H1 (cell line): Measurements from ENCODE around the gene PAQR5. TPM values are rescaled to one million over a fixed set of nuclear protein-coding genes. Genes with fewer than 3 reads are reported as not detected.

ENCODE experiments used
- GABPA ChIP-seq: IDR thresholded peaks from 2 replicates; pipeline ENCODE4 v1.6.1; 2011; ENCODE audit warnings: mild to moderate bottlenecking, low read length, moderate library complexity, borderline replicate concordance; ENCODE audit not compliant: insufficient read depth
- MAX ChIP-seq: IDR thresholded peaks from 2 replicates; pipeline ENCODE4 v1.6.1; 2012; ENCODE audit warnings: inconsistent platforms
- TCF12 ChIP-seq: IDR thresholded peaks from 2 replicates; pipeline ENCODE4 v1.6.1; 2011; ENCODE audit warnings: low read depth, mild to moderate bottlenecking, low read length
- polyA plus RNA-seq, 7 experiments: library from polyadenylated mRNA; depleted of rRNA in 3 of 7; stranded (reverse) in 5 of 7; unstranded in 2 of 7; fragments of >200 nt in 5 of 7; fragments of 200-250 nt in 2 of 7; gene quantifications; 1 replicate in 5 of 7; 2 replicates in 1 of 7; 4 replicates in 1 of 7; pipeline versions ENCODE4 v1.2.1 to v1.2.3, GENCODE V29; 2011 to 2013; ENCODE audit warnings: missing spikeins in 2 of 7, mixed read lengths in 2 of 7
- total RNA-seq: library from RNA; stranded (reverse); fragmentation: NEBNext Ultra II Directional; extraction: Animal tissue kit (Norgen Biotek cat#: 25700); gene quantifications from 2 replicates; pipeline ENCODE4 v1.2.1, GENCODE V29; 2021
- TF ChIP-seq, protein P1 (sequence below): IDR thresholded peaks from 2 replicates; pipeline ENCODE4 v1.6.1; 2011; ENCODE audit warnings: low read depth, mild to moderate bottlenecking, low read length; ENCODE audit not compliant: insufficient read depth

The PAQR5 gene
- total and polyA plus RNA-seq, 2 of the 8 experiments (the other 6 are each of a cell fraction or from before 2014, with no cell fraction given), result 8.7 to 18.1 TPM

DNA sequence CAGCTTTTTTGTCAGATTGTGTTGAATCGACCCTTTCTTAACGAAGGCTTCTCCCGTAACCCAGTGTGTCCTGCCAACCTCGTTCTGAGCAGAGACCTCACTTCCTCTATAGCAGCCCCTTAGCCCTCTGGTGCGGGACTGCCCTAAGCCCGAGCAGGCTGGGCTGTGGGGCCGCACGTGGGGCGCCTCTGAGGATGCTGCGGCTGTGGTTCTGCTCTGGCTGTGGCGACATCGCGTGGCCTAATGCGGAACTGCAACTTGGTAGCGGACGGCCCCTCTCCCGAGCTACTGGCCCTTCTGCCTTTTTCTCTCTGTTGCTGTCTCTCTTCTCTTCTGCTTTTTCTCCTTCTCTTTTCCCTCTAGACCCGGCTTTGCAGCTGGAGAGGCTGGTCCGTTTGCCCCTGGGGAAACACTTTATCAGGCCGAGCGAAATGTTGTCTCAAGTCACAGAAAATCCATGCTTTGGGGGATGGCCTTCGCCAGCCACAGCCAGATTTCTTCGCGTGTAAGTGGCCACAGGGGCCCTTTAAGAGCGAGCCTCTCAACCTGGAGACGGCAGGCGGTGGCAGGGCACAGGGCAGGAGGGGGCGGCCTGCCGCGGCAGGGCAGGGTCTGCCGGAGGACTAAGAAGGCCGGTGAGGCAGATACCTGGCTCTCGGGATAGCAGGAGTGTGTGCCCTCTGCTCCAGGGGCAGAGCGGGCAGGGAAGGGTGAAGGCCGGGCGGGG lies 96.0 kb downstream of the PAQR5 start (continued):
- peak; percentile 93 for TF ChIP-seq MAX
- peak; percentile 63; the same call in 1 of the 2 replicates for TF ChIP-seq GABPA
- TF ChIP-seq, protein P1, sequence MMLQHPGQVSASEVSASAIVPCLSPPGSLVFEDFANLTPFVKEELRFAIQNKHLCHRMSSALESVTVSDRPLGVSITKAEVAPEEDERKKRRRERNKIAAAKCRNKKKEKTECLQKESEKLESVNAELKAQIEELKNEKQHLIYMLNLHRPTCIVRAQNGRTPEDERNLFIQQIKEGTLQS, result peak; percentile 54; the same call in 1 of the 2 replicates
- 0 out of 2 replicates have a peak, but pooled peaks have one; percentile 29 for TF ChIP-seq TCF12
